SK-N-SH treated with all-trans-retinoic acid at 6 μM for 48 hours (cell line): ENCODE measurements around the gene FOXP4.

Experiments
- ATAC-seq: fragments of 200-7000 bp; cut with Tn5 transposase; 3 replicates; pipeline ENCODE4 v1.9.1; 2020; ENCODE audit warnings: mild to moderate bottlenecking, moderate library complexity
- ARNTL ChIP-seq: fragments of 450-650 bp; formaldehyde crosslinking; IDR thresholded peaks from 2 replicates; pipeline ENCODE4 v1.5.0; 2020; ENCODE audit warnings: low read depth, mild to moderate bottlenecking, moderate library complexity, borderline replicate concordance
- BACH2 ChIP-seq: fragments of 250-450 bp; sonication (Bioruptor Pico); IDR thresholded peaks from 2 replicates; pipeline ENCODE4 v1.9.0; 2021; ENCODE audit warnings: mild to moderate bottlenecking, borderline replicate concordance
- CSDC2 ChIP-seq: fragments of 250-450 bp; sonication (Bioruptor Pico); IDR thresholded peaks from 2 replicates; pipeline ENCODE4 v1.5.0; 2020; ENCODE audit warnings: mild to moderate bottlenecking, moderate library complexity
- ESRRG ChIP-seq: fragments of 250-450 bp; sonication (Bioruptor Pico); IDR thresholded peaks from 2 replicates; pipeline ENCODE4 v1.6.1; 2021; ENCODE audit warnings: mild to moderate bottlenecking
- GLIS3 ChIP-seq: fragments of 250-450 bp; sonication (Bioruptor Pico); IDR thresholded peaks from 2 replicates; pipeline ENCODE4 v1.5.0; 2020; ENCODE audit warnings: mild to moderate bottlenecking, moderate library complexity
- ISL1 ChIP-seq: fragments of 250-450 bp; sonication (Bioruptor Pico); IDR thresholded peaks from 2 replicates; pipeline ENCODE4 v2.1.2; 2022; ENCODE audit warnings: mild to moderate bottlenecking, moderate library complexity
- OSR1 ChIP-seq: fragments of 250-450 bp; sonication (Bioruptor Pico); IDR thresholded peaks from 2 replicates; pipeline ENCODE4 v1.8.0; 2022; ENCODE audit warnings: moderate library complexity, mild to moderate bottlenecking, inconsistent platforms
- PPARA ChIP-seq: fragments of 250-450 bp; sonication (Bioruptor Pico); IDR thresholded peaks from 2 replicates; pipeline ENCODE4 v1.5.0; 2020; ENCODE audit warnings: mild to moderate bottlenecking, borderline replicate concordance
- SNAI2 ChIP-seq: fragments of 250-450 bp; sonication (Bioruptor Pico); IDR thresholded peaks from 2 replicates; pipeline ENCODE4 v1.5.0; 2020; ENCODE audit warnings: mild to moderate bottlenecking, moderate library complexity
- TOX ChIP-seq: fragments of 250-450 bp; sonication (Bioruptor Pico); IDR thresholded peaks from 2 replicates; pipeline ENCODE4 v1.8.0; 2021; ENCODE audit warnings: mild to moderate bottlenecking, moderate library complexity, borderline replicate concordance
- ZC3H10 ChIP-seq: fragments of 250-450 bp; sonication (Bioruptor Pico); IDR thresholded peaks from 2 replicates; pipeline ENCODE4 v1.5.1; 2021; ENCODE audit warnings: mild to moderate bottlenecking, moderate library complexity
- ZFP3 ChIP-seq: fragments of 250-450 bp; sonication (Bioruptor Pico); IDR thresholded peaks from 2 replicates; pipeline ENCODE4 v1.5.0; 2020; ENCODE audit warnings: mild to moderate bottlenecking, moderate library complexity
- ZFP30 ChIP-seq: fragments of 450-650 bp; formaldehyde crosslinking; IDR thresholded peaks from 2 replicates; pipeline ENCODE4 v1.5.0; 2022; ENCODE audit warnings: mild to moderate bottlenecking, moderate library complexity
- ZNF565 ChIP-seq: fragments of 450-650 bp; formaldehyde crosslinking; conservative IDR thresholded peaks from 2 replicates; pipeline ENCODE4 v1.5.0; 2020; ENCODE audit warnings: low read depth, mild to moderate bottlenecking, moderate library complexity
- ZNF70 ChIP-seq: fragments of 450-650 bp; formaldehyde crosslinking; IDR thresholded peaks from 2 replicates; pipeline ENCODE4 v1.5.0; 2020; ENCODE audit warnings: mild to moderate bottlenecking, moderate library complexity
- ZNF8 ChIP-seq: fragments of 450-650 bp; formaldehyde crosslinking; IDR thresholded peaks from 2 replicates; pipeline ENCODE4 v1.5.0; 2020; ENCODE audit warnings: mild to moderate bottlenecking, moderate library complexity
- TF ChIP-seq, protein P1 (sequence below): fragments of 250-450 bp; sonication (Bioruptor Pico); IDR thresholded peaks from 2 replicates; pipeline ENCODE4 v1.5.1; 2021; ENCODE audit warnings: mild to moderate bottlenecking, moderate library complexity
- TF ChIP-seq, protein P2 (sequence below): fragments of 250-450 bp; sonication (Bioruptor Pico); IDR thresholded peaks from 2 replicates; pipeline ENCODE4 v1.5.1; 2020; ENCODE audit warnings: low read depth, mild to moderate bottlenecking, moderate library complexity
- TF ChIP-seq, protein P3 (sequence below): fragments of 250-450 bp; sonication (Bioruptor Pico); IDR thresholded peaks from 2 replicates; pipeline ENCODE4 v1.5.0; 2020; ENCODE audit warnings: mild to moderate bottlenecking, moderate library complexity
- TF ChIP-seq, protein P4 (sequence below): fragments of 250-450 bp; sonication (Bioruptor Pico); IDR thresholded peaks from 2 replicates; pipeline ENCODE4 v1.8.0; 2021; ENCODE audit warnings: low read depth, mild to moderate bottlenecking, moderate library complexity, borderline replicate concordance

Gene FOXP4

DNA sequence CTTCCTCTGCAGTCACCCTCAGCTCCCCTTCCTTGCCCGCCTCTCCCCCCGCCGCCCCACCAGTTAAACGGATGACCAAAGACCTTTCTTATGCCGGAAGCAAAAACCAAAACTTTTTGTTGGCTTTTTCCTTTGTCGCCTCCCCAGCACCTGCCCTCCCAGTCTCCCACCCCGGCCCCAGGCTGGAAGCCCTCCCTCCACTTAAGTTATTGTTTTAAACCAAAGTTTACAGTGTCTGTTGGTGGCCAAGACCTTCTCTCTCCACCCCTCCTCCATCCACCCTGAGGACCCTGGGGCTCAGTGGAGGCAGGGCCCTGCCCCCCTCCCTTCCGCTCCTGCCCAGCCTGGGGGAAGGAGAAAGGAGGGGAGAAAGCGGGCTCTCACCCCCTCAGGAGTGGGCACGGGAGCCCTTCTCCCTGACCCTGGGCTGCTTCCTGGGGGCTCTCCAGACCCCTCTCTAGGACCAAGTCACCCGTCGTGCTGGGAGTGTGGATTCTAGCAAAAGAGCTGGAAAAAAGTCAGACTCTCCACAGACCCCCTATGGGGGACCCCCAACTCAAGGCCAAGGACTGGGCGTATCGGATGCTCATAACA is 53.8 kb downstream of the FOXP4 start:
- no peak for ATAC-seq
- no peak for TF ChIP-seq BACH2 (CRISPR knock-in tag)
- TF ChIP-seq ZFP3, result no peak

DNA sequence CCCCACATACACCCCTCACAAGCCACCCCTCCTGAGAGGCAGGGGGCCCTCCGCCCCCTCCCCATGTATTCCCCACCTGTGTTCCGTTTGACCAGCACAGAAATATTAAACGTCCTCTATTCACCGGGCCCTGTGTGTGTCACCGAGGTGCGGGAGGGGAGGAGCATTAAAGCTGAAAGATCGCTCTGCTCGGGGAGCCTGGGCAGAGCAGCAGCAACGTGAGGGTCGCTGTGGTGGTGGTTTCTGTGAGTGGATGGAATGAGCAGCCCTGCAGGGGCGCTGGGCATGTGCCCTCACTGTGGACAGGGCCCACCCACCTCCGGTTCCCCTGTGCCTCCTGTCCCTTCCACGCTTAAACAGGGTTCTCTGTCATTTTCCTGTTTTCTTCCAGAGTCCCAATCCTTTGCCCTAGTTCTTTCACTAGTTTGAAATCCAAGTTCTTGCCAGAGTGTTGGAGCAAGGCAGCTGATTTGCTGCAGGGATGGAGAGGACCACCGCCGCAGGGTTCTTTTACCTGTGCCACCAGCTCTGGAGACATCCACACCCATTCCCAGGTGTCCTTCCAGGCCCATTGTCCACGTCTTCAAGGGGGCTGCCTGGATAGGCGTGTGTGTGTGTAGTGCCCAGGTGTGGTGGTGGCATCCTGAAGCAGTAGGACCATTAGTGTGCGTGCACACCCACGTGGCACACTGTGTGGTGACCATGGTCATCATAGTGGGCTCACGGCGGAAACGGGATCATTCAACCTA is 54.5 kb downstream of the FOXP4 start:
- no peak for ATAC-seq
- TF ChIP-seq PPARA (CRISPR knock-in tag) (no peak), ISL1 (CRISPR knock-in tag) (no peak)

DNA sequence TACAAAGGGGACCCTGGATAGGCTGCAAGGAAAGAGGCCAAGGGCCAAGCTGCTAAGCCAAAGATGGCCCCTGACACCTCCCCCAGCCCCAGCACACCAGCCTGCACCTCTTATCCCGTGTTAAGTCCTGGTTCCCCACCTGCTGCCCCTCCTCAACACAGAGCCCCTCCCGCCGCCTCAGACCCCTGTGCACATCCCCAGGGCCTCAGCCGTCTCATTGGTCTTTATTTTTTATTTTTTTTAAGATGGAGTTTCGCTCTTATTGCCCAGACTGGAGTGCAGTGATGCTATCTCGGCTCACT is 55.0 kb downstream of the FOXP4 start:
- TF ChIP-seq BACH2 (CRISPR knock-in tag), result no peak
- TF ChIP-seq, protein P1, sequence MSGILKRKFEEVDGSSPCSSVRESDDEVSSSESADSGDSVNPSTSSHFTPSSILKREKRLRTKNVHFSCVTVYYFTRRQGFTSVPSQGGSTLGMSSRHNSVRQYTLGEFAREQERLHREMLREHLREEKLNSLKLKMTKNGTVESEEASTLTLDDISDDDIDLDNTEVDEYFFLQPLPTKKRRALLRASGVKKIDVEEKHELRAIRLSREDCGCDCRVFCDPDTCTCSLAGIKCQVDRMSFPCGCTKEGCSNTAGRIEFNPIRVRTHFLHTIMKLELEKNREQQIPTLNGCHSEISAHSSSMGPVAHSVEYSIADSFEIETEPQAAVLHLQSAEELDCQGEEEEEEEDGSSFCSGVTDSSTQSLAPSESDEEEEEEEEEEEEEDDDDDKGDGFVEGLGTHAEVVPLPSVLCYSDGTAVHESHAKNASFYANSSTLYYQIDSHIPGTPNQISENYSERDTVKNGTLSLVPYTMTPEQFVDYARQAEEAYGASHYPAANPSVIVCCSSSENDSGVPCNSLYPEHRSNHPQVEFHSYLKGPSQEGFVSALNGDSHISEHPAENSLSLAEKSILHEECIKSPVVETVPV, result no peak
- TF ChIP-seq, protein P2, sequence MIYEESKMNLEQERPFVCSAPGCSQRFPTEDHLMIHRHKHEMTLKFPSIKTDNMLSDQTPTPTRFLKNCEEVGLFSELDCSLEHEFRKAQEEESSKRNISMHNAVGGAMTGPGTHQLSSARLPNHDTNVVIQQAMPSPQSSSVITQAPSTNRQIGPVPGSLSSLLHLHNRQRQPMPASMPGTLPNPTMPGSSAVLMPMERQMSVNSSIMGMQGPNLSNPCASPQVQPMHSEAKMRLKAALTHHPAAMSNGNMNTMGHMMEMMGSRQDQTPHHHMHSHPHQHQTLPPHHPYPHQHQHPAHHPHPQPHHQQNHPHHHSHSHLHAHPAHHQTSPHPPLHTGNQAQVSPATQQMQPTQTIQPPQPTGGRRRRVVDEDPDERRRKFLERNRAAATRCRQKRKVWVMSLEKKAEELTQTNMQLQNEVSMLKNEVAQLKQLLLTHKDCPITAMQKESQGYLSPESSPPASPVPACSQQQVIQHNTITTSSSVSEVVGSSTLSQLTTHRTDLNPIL (CRISPR knock-in tag), result no peak
- no peak for TF ChIP-seq ISL1 (CRISPR knock-in tag)
- no peak for TF ChIP-seq ZFP30
- no peak for TF ChIP-seq ZNF70
- no peak for TF ChIP-seq ESRRG (CRISPR knock-in tag)
- no peak for TF ChIP-seq ZC3H10
- TF ChIP-seq CSDC2 (CRISPR knock-in tag), result no peak
- no peak for TF ChIP-seq ARNTL (CRISPR knock-in tag)
- TF ChIP-seq, protein P3, sequence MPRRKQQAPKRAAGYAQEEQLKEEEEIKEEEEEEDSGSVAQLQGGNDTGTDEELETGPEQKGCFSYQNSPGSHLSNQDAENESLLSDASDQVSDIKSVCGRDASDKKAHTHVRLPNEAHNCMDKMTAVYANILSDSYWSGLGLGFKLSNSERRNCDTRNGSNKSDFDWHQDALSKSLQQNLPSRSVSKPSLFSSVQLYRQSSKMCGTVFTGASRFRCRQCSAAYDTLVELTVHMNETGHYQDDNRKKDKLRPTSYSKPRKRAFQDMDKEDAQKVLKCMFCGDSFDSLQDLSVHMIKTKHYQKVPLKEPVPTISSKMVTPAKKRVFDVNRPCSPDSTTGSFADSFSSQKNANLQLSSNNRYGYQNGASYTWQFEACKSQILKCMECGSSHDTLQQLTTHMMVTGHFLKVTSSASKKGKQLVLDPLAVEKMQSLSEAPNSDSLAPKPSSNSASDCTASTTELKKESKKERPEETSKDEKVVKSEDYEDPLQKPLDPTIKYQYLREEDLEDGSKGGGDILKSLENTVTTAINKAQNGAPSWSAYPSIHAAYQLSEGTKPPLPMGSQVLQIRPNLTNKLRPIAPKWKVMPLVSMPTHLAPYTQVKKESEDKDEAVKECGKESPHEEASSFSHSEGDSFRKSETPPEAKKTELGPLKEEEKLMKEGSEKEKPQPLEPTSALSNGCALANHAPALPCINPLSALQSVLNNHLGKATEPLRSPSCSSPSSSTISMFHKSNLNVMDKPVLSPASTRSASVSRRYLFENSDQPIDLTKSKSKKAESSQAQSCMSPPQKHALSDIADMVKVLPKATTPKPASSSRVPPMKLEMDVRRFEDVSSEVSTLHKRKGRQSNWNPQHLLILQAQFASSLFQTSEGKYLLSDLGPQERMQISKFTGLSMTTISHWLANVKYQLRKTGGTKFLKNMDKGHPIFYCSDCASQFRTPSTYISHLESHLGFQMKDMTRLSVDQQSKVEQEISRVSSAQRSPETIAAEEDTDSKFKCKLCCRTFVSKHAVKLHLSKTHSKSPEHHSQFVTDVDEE (CRISPR knock-in tag), result no peak
- no peak for TF ChIP-seq ZNF565 (CRISPR knock-in tag)
- TF ChIP-seq, protein P4, sequence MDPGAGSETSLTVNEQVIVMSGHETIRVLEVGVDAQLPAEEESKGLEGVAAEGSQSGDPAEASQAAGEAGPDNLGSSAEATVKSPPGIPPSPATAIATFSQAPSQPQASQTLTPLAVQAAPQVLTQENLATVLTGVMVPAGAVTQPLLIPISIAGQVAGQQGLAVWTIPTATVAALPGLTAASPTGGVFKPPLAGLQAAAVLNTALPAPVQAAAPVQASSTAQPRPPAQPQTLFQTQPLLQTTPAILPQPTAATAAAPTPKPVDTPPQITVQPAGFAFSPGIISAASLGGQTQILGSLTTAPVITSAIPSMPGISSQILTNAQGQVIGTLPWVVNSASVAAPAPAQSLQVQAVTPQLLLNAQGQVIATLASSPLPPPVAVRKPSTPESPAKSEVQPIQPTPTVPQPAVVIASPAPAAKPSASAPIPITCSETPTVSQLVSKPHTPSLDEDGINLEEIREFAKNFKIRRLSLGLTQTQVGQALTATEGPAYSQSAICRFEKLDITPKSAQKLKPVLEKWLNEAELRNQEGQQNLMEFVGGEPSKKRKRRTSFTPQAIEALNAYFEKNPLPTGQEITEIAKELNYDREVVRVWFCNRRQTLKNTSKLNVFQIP (CRISPR knock-in tag), result no peak
- no peak for TF ChIP-seq ZFP3
- TF ChIP-seq PPARA (CRISPR knock-in tag), result no peak
- no peak for TF ChIP-seq OSR1 (CRISPR knock-in tag)
- TF ChIP-seq SNAI2 (CRISPR knock-in tag), result no peak
- no peak for TF ChIP-seq TOX (CRISPR knock-in tag)

DNA sequence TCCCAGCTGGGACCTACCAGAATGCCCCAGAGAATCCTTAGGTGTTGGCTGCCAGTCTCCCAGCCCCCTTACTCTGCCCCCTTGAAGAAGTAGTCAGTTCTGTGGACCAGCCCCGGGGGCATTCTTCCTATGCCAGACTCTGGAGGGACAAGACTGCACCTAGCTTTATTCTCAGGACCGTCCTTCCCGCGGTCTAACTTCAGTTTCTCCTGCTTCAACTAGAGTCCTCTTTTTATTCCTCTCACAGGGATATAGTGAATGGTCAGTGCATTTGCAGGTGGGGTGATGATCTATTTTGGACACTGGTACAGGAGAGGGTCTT is 56.2 kb downstream of the FOXP4 start:
- ATAC-seq, result no peak; the same call in 2 of the 3 replicates
- TF ChIP-seq PPARA (CRISPR knock-in tag) (no peak), ZNF8 (CRISPR knock-in tag) (no peak), ARNTL (CRISPR knock-in tag) (no peak), ZFP30 (no peak), ISL1 (CRISPR knock-in tag) (no peak), SNAI2 (CRISPR knock-in tag) (no peak), CSDC2 (CRISPR knock-in tag) (no peak), ZC3H10 (no peak), GLIS3 (CRISPR knock-in tag) (no peak), ZFP3 (no peak), TOX (CRISPR knock-in tag) (no peak), OSR1 (CRISPR knock-in tag) (no peak)
- TF ChIP-seq, protein P3 (CRISPR knock-in tag), result no peak
- TF ChIP-seq, protein P4 (CRISPR knock-in tag), result no peak

More for the DNA sequence above, 55.0 kb downstream of the FOXP4 start:
- ATAC-seq, result no peak
